ENCODE measurements around the gene SDK1.

The SDK1 gene

DNA sequence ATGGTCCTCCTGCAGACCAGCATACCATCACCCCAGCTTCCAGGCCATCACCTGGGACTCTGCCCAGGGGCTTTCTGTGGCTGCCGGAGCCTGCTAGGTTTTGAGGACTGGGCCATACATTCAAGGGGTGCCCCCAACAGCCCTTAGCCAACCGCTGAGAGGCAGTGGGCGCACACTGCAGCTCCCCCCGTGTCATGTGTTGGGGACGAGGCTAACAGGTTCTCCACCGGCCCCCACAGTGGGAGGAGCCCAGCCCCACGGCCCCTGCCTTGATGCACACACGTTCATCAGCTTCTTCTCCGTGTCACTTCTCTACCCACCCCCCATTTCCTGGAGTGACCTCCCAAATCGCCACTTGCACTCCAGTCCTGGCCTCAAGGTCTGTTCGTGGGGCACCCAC, 837.8 kb downstream of the SDK1 start:
- no peak for DNase-seq (ENCODE audit: low read depth)
- TF ChIP-seq, protein P1, sequence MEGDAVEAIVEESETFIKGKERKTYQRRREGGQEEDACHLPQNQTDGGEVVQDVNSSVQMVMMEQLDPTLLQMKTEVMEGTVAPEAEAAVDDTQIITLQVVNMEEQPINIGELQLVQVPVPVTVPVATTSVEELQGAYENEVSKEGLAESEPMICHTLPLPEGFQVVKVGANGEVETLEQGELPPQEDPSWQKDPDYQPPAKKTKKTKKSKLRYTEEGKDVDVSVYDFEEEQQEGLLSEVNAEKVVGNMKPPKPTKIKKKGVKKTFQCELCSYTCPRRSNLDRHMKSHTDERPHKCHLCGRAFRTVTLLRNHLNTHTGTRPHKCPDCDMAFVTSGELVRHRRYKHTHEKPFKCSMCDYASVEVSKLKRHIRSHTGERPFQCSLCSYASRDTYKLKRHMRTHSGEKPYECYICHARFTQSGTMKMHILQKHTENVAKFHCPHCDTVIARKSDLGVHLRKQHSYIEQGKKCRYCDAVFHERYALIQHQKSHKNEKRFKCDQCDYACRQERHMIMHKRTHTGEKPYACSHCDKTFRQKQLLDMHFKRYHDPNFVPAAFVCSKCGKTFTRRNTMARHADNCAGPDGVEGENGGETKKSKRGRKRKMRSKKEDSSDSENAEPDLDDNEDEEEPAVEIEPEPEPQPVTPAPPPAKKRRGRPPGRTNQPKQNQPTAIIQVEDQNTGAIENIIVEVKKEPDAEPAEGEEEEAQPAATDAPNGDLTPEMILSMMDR (IDR thresholded peaks at IDR 0.05; ENCODE audit: low read depth, low read length, missing control alignments), result no peak
- no peak overlapping the region for H3K4me3 ChIP-seq (ENCODE audit: low read depth, low read length)

DNA sequence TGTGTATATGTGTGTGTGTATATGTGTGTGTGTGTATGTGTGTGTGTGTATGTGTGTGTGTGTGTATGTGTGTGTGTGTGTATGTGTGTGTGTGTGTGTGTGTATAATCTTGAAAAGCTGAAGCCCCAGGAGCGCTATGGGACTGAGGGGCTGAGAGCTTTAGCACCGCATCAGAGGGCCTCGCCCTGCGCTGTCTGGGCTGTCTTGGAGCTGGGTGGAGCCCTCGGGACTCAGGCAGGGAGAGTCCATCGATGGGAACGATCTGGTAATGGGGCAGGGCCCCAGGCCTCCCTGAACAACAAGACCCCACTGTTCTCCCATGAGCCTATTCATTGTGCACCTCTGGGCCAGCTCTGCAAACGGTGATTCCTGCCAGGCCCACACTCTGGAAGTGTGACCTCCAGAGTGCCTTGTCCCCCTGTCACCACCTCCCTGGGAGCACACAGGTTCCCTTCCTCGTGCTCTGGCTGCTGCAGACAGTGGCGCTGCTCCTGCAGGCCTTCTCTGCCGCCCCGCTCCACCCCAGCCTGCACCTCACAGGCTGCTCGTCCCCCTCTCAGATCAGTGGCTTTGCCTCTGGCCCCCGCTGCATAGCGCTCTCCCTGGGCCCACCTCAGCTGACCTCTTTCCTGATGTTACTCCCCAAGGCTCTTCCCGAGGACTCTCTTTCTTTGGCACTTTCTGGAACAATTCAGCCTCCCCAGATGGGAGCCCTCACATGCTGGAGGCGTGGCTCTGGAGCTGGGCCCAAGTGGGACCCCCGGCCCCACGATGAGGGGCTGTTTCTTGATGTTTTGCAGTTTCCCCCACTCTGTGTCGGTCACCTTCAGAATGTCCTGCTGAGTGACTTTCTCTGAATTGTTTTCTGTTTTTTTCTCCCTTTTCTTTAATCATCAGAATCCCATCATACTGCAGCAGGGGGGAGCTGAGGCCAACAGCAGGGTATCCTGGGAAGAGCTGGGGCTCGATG, 838.9 kb downstream of the SDK1 start:
- no peak overlapping the region for H3K4me3 ChIP-seq (ENCODE audit: low read depth, low read length)
- DNase-seq (ENCODE audit: low read depth), result no peak
- TF ChIP-seq, protein P1 (IDR thresholded peaks at IDR 0.05; ENCODE audit: low read depth, low read length, missing control alignments), result no peak

DNA sequence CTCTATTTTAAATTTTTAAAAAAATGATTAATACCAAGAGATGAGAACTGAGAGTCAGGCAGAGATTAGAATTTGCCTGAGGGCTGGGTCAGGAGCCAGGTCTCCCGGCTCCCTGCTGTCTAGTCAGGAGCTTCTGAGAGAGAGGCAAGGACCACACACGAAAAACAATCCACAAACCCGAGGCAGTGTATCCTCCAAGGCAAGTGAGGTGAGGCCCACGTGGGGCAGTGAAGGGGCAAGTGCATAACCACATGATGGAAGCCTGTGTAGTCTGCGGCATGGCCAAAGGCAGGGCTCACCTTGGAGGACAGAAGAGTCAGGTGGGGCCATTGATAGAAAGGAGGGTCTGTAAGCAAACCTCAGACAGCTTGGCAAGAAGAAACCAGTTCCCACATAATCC, 839.9 kb downstream of the SDK1 start:
- H3K4me3 ChIP-seq (ENCODE audit: low read depth, low read length), result no peak overlapping the region
- DNase-seq (ENCODE audit: low read depth), result no peak
- TF ChIP-seq, protein P1 (IDR thresholded peaks at IDR 0.05; ENCODE audit: low read depth, low read length, missing control alignments), result no peak

DNA sequence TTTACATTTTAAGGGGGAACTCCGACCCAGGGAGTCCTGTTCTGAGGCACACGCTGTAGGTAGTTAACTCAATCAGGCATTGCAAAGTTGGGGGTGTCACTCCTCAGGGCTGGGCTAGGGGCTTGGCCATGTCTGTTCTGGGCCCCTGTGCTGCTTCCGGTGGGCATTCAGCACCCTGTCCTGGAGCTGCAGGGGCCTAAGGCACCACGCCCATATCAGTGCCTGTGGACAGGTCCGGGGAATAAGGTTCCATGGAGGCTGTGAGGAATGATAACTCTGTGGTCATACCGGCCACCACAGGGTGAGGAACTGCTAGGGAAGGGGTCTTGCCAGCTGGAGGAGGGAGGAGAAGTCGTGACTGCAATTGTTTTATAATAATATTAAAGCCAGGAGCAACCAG, 842.0 kb downstream of the SDK1 start:
- no peak for DNase-seq (ENCODE audit: low read depth)
- no peak overlapping the region for H3K4me3 ChIP-seq (ENCODE audit: low read depth, low read length)

DNA sequence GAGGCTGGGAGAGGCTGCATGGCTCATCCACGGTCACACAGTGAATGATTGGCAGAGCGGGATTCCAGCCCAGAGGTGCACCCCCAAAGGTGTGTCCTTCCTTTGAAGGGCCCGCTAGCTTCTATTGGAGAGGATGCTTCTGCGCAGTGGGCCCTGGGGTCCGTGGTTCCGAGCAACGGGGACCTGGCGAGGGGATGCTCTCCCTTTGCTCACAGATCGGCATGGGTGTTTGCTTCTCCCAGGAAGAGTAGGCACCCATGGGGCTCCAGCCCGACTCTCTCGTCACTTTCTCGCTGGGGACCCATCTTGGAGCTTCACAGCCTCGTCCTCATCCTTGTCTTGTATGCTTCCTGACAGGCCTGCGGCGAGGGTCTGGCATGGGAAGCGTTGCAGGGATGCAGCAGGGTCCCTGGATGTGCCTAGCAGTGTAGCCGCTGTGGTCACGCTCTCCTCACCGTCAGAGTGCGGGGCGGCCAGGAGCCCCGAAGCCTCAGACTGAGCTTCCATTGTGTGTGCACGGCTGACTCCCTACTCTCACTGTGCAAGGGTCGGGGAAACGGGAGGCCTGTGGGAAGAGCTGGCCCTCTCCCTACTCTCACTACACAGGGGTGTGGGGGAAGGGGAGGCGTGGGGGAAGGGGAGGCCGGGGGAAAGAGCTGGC, 842.6 kb downstream of the SDK1 start:
- DNase-seq (ENCODE audit: low read depth), result no peak
- no peak overlapping the region for H3K4me3 ChIP-seq (ENCODE audit: low read depth, low read length)
- TF ChIP-seq, protein P1 (IDR thresholded peaks at IDR 0.05; ENCODE audit: low read depth, low read length, missing control alignments), result no peak

More for the DNA sequence above, 842.0 kb downstream of the SDK1 start:
- TF ChIP-seq, protein P1 (IDR thresholded peaks at IDR 0.05; ENCODE audit: low read depth, low read length, missing control alignments), result no peak

DNA sequence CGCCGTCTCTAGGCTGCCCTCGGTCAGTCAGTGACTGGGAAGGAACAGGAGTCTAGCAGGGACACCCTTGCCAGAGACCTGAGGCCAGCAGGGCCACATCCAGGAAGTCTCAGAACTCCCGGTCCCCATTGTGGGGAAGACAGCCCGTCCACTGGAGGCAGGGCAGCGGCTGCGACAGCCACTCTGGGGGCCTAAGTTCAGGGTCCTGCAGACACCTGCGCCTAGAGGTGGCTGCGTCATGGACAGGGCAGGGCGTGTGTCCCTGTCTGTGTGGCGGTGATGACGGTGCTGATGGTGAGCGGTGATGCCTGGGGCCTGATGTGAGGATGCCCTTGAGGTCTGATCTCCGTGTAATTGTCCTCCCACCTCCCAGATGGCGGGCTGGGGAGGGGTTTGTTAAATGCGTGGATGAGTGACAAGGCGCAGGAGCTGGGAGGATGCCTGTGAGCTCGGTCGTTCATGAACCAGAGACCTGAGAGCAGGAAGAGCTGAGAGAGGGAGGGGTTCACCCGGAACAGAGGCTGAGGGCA, 843.2 kb downstream of the SDK1 start:
- H3K4me3 ChIP-seq (ENCODE audit: low read depth, low read length), result no peak overlapping the region
- TF ChIP-seq, protein P1 (IDR thresholded peaks at IDR 0.05; ENCODE audit: low read depth, low read length, missing control alignments), result no peak

More for the DNA sequence above, 843.2 kb downstream of the SDK1 start:
- DNase-seq (ENCODE audit: low read depth), result no peak
